GM12878 (cell line): ENCODE results near the gene MARS1. TPM values are rescaled to one million over a fixed set of nuclear protein-coding genes. Genes with fewer than 3 reads are reported as not detected.

Experiments
- ATAC-seq: fragments of 200-7000 bp; cut with Tn5 transposase; 3 replicates; pipeline ENCODE4 v1.9.1; 2020; ENCODE audit warnings: mild to moderate bottlenecking, moderate library complexity
- BruUV-seq: library from RNA; stranded (reverse); fragments of 400-500 nt; replicated peaks from 2 replicates; lab custom pipeline; 2021; lab: Mats Ljungman, UMichigan
- CTCF ChIA-PET: fragments of 300-600 bp; sonication (Branson Sonifier 250); formaldehyde crosslinking; extraction: SDS; loops from one replicate; lab custom pipeline; 2021; ENCODE audit warnings: inconsistent platforms; lab: Yijun Ruan, JAX
- POLR2A ChIA-PET: fragments of 350-600 bp; formaldehyde crosslinking; extraction: SDS; loops from one replicate; lab custom pipeline; 2021; ENCODE audit warnings: inconsistent platforms; lab: Charles Lee
- RAD21 ChIA-PET: fragments of 300-600 bp; sonication (Branson Sonifier 250); formaldehyde crosslinking; loops from one replicate; lab custom pipeline; 2023; ENCODE audit warnings: antibody characterized with exemption; ENCODE audit not compliant: unreplicated experiment; lab: Charles Lee
- SMC1A ChIA-PET: fragments of 300-600 bp; sonication (Branson Sonifier 250); formaldehyde crosslinking; loops from one replicate; lab custom pipeline; 2023; ENCODE audit not compliant: unreplicated experiment, uncharacterized antibody; lab: Charles Lee
- DNase-seq: peaks from one replicate; pipeline ENCODE4 v3.0.0-alpha.2; 2011; ENCODE audit warnings: low read depth, low spot score
- FAIRE-seq: peaks from 3 replicates; lab custom pipeline; 2011; peaks lifted over from hg19 to GRCh38; lab: Jason Lieb, UNC
- H2AFZ ChIP-seq: 2 replicates; pipeline ENCODE4 v1.6.0; 2011; ENCODE audit warnings: low read depth, low read length, control low read depth; ENCODE audit not compliant: control insufficient read depth
- H3K27ac ChIP-seq: 2 replicates; pipeline ENCODE4 v1.5.1; 2011; ENCODE audit warnings: control low read depth; ENCODE audit not compliant: control insufficient read depth, insufficient read depth
- H3K27me3 ChIP-seq, 2 experiments: replicated peaks in 1 of 2; 2 replicates each; pipeline versions ENCODE4 v1.6.0 to v1.6.1; 2011; ENCODE audit warnings: low read length in 1 of 2; ENCODE audit not compliant: control insufficient read depth in 2 of 2, insufficient read depth in 2 of 2
- H3K36me3 ChIP-seq, 2 experiments: 2 replicates each; pipeline ENCODE4 v1.5.1; 2011; ENCODE audit warnings: low read length in 1 of 2; ENCODE audit not compliant: control insufficient read depth in 2 of 2, insufficient read depth in 2 of 2
- H3K4me1 ChIP-seq: 2 replicates; pipeline ENCODE4 v1.6.1; 2011; ENCODE audit warnings: mild to moderate bottlenecking, low read length, moderate library complexity, mixed read lengths; ENCODE audit not compliant: control insufficient read depth, insufficient read depth
- H3K4me2 ChIP-seq: 2 replicates; pipeline ENCODE4 v1.6.0; 2011; ENCODE audit warnings: control low read depth; ENCODE audit not compliant: control insufficient read depth, insufficient read depth
- H3K4me3 ChIP-seq: fragments of 200-600 bp; sonication (generic); 2 replicates; pipeline ENCODE4 v1.5.1; 2016
- H3K79me2 ChIP-seq: 2 replicates; pipeline ENCODE4 v1.6.0; 2011; ENCODE audit warnings: low read length; ENCODE audit not compliant: control insufficient read depth, insufficient read depth
- H3K9ac ChIP-seq: 2 replicates; pipeline ENCODE4 v1.8.0; 2011; ENCODE audit warnings: low read length, control low read depth, mixed read lengths; ENCODE audit not compliant: control insufficient read depth, insufficient read depth
- H3K9me3 ChIP-seq: replicated peaks from 3 replicates; pipeline ENCODE4 v1.5.1; 2011; ENCODE audit warnings: mild to moderate bottlenecking, low read length; ENCODE audit not compliant: control insufficient read depth, insufficient read depth
- H4K20me1 ChIP-seq: 2 replicates; pipeline ENCODE4 v1.6.0; 2011; ENCODE audit not compliant: control insufficient read depth, insufficient read depth
- CHD4 ChIP-seq: fragments of 200-600 bp; sonication (generic); IDR thresholded peaks from 2 replicates; pipeline ENCODE4 v1.6.1; 2016; ENCODE audit warnings: mild to moderate bottlenecking
- CREB1 ChIP-seq: IDR thresholded peaks from 2 replicates; pipeline ENCODE4 v1.6.1; 2012; ENCODE audit warnings: low read depth, mild to moderate bottlenecking, inconsistent platforms
- KLF5 ChIP-seq: fragments of 450-650 bp; IDR thresholded peaks from 2 replicates; pipeline ENCODE4 v1.6.1; 2014; ENCODE audit warnings: mild to moderate bottlenecking; ENCODE audit not compliant: partially characterized antibody
- NR2C1 ChIP-seq: fragments of 450-650 bp; IDR thresholded peaks from 2 replicates; pipeline ENCODE4 v1.6.1; 2017; ENCODE audit warnings: antibody characterized with exemption, mild to moderate bottlenecking, moderate library complexity
- RELA ChIP-seq: fragments of 450-650 bp; IDR thresholded peaks from 2 replicates; pipeline ENCODE4 v1.8.0; 2014; ENCODE audit warnings: borderline replicate concordance; ENCODE audit not compliant: partially characterized antibody
- ZNF207 ChIP-seq: fragments of 450-650 bp; IDR thresholded peaks from 2 replicates; pipeline ENCODE4 v1.6.1; 2014; ENCODE audit warnings: antibody characterized with exemption, mild to moderate bottlenecking, borderline replicate concordance
- WGBS: methylation state at CpG from one replicate; pipeline ENCODE4 v1.1.6; 2016; ENCODE audit warnings: low lambda C conversion rate; ENCODE audit not compliant: insufficient replicate concordance, insufficient coverage; ENCODE audit errors: missing lambda C conversion rate; 5-methylcytosine and 5-hydroxymethylcytosine counted together
- in situ Hi-C: fragments of 300-500 bp; cut with MboI; formaldehyde crosslinking; loops from 9 replicates; pipeline ENCODE4 v1.14.3; 2018; ENCODE audit warnings: mixed read lengths
- intact Hi-C: fragments of 100-400 bp; cut with micrococcal nuclease; formaldehyde crosslinking; loops from one replicate; pipeline ENCODE4 v1.14.2; 2022; ENCODE audit not compliant: unreplicated experiment
- polyA plus RNA-seq, 11 experiments: library from polyadenylated mRNA; depleted of rRNA in 4 of 11; unstranded in 6 of 11; stranded (reverse) in 5 of 11; fragments of >200 nt; fragmentation: Nextera tagmentation in 4 of 11; fragmentation: Illumina TruSeq in 1 of 11; extraction: Ambion mirVana in 4 of 11; extraction: Trizol in 1 of 11; gene quantifications; 1 replicate in 1 of 11; 2 replicates in 10 of 11; pipeline versions ENCODE4 v1.2.1 to v1.2.3, GENCODE V29; 2011 to 2016; ENCODE audit warnings: inconsistent platforms in 2 of 11, missing spikeins in 2 of 11, low read depth in 1 of 11
- total RNA-seq, 4 experiments: library from RNA; depleted of rRNA in 3 of 4; stranded (reverse); fragments of >200 nt in 3 of 4; fragmentation: Illumina TruSeq in 1 of 4; extraction: Trizol in 1 of 4; gene quantifications; 2 replicates each; pipeline versions ENCODE4 v1.2.1 to v1.2.3, GENCODE V29; 2013 to 2021
- TF ChIP-seq, protein P1 (sequence below): fragments of 150-350 bp; IDR thresholded peaks from 2 replicates; pipeline ENCODE4 v1.6.1; 2016; ENCODE audit warnings: low read depth, low read length
- TF ChIP-seq, protein P2 (sequence below): fragments of 450-650 bp; IDR thresholded peaks from 2 replicates; pipeline ENCODE4 v1.6.1; 2018; ENCODE audit warnings: borderline replicate concordance, mild to moderate bottlenecking; ENCODE audit not compliant: partially characterized antibody
- TF ChIP-seq, protein P3 (sequence below): fragments of 450-650 bp; IDR thresholded peaks from 2 replicates; pipeline ENCODE4 v1.6.1; 2017; ENCODE audit warnings: antibody characterized with exemption, mild to moderate bottlenecking, moderate library complexity

Gene MARS1
- total and polyA plus RNA-seq, 10 of the 15 experiments (the other 5 are each of a cell fraction or from before 2014, with no cell fraction given), result 72.3 to 270 (median 153) TPM

DNA sequence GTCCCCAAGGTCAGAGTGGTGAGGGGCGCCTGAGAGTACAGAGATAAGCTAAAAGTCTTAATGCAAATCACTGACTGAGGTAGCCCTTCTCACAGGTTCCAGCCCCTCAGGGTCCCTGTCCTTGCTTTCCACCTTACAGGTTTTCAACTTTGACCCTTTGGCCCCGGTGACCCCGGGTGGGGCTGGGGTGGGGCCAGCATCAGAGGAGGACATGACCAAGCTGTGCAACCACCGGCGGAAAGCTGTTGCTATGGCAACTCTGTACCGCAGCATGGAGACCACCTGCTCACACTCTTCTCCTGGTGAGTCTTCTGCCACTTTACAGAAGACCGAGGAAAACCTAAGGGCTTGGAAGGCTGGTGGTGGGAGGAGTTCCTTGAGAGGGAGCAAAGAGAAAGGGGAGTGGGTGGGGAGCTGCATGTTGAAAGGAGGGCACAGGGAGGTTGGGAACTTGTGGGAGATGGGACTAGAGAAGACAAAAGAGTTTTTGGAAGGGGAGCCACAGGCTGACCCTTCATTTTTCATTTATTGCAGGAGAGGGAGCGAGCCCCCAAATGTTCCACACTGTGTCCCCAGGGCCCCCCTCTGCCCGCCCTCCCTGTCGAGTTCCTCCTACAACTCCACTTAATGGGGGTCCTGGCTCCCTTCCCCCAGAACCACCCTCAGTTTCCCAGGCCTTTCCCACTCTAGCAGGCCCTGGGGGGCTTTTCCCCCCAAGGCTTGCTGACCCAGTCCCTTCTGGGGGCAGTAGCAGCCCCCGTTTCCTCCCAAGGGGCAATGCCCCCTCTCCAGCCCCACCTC is 37.1 kb downstream of the MARS1 start:
- Histone ChIP-seq H3K27ac (no peak overlapping the region), H3K36me3 (peaks cover 15 to 18% of the 10 kb centered on the region in 2 experiments), H3K4me1 (peaks cover 29% of the 10 kb centered on the region), H3K4me2 (peak overlapping the region; percentile 96), H3K9me3 (no peaks in the 10 kb centered on the region), H4K20me1 (no peaks in the 10 kb centered on the region), H3K9ac (no peak overlapping the region), H3K4me3 (0 out of 2 replicates have a peak overlapping the region, but pooled peaks have one; percentile 99), H3K27me3 (no peaks in the 10 kb centered on the region), H2AFZ (no peak overlapping the region), H3K79me2 (peaks cover 26% of the 10 kb centered on the region)
- FAIRE-seq (no peak), ATAC-seq (no peak), DNase-seq (no peak)
- no TSS peak for BruUV-seq
- CTCF ChIA-PET, result interaction anchor here (0.6 to 2.6 kb wide), 9 partner anchors 9 to 407 kb away, joined by 3 to 16 read pairs (median 4); partner anchors contain the start of genes B4GALNT1 and GLI1
- WGBS, result 77% methylated on average over 11 of the region's 11 CpGs
- SMC1A ChIA-PET, result interaction anchor here (0.6 to 1.9 kb wide), 5 partner anchors 8 to 70 kb away, joined by 3 to 9 read pairs (median 3); partner anchors contain the start of gene INHBE
- POLR2A ChIA-PET, result interaction anchor here (0.6 to 2.2 kb wide), 7 partner anchors 21 to 249 kb away, joined by 3 to 11 read pairs (median 5); partner anchors contain the start of genes DCTN2 and MARS1
- in situ Hi-C loops (no loop called here), intact Hi-C loops (loop anchor here (5.0 kb wide), 2 partner anchors 48 to 63 kb away; partner anchors contain the start of gene ARHGAP9)
- RAD21 ChIA-PET, result interaction anchor here (1.2 to 2.1 kb wide), 6 partner anchors 22 to 66 kb away, joined by 3 to 11 read pairs (median 4); partner anchors contain the start of genes DCTN2 and GLI1
- TF ChIP-seq RELA (no peak), NR2C1 (0 out of 2 replicates have a peak, but pooled peaks have one; percentile 31), KLF5 (no peak), ZNF207 (no peak), CHD4 (no peak), CREB1 (no peak)
- TF ChIP-seq, protein P1, sequence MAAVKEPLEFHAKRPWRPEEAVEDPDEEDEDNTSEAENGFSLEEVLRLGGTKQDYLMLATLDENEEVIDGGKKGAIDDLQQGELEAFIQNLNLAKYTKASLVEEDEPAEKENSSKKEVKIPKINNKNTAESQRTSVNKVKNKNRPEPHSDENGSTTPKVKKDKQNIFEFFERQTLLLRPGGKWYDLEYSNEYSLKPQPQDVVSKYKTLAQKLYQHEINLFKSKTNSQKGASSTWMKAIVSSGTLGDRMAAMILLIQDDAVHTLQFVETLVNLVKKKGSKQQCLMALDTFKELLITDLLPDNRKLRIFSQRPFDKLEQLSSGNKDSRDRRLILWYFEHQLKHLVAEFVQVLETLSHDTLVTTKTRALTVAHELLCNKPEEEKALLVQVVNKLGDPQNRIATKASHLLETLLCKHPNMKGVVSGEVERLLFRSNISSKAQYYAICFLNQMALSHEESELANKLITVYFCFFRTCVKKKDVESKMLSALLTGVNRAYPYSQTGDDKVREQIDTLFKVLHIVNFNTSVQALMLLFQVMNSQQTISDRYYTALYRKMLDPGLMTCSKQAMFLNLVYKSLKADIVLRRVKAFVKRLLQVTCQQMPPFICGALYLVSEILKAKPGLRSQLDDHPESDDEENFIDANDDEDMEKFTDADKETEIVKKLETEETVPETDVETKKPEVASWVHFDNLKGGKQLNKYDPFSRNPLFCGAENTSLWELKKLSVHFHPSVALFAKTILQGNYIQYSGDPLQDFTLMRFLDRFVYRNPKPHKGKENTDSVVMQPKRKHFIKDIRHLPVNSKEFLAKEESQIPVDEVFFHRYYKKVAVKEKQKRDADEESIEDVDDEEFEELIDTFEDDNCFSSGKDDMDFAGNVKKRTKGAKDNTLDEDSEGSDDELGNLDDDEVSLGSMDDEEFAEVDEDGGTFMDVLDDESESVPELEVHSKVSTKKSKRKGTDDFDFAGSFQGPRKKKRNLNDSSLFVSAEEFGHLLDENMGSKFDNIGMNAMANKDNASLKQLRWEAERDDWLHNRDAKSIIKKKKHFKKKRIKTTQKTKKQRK, result no peak
- TF ChIP-seq, protein P2, sequence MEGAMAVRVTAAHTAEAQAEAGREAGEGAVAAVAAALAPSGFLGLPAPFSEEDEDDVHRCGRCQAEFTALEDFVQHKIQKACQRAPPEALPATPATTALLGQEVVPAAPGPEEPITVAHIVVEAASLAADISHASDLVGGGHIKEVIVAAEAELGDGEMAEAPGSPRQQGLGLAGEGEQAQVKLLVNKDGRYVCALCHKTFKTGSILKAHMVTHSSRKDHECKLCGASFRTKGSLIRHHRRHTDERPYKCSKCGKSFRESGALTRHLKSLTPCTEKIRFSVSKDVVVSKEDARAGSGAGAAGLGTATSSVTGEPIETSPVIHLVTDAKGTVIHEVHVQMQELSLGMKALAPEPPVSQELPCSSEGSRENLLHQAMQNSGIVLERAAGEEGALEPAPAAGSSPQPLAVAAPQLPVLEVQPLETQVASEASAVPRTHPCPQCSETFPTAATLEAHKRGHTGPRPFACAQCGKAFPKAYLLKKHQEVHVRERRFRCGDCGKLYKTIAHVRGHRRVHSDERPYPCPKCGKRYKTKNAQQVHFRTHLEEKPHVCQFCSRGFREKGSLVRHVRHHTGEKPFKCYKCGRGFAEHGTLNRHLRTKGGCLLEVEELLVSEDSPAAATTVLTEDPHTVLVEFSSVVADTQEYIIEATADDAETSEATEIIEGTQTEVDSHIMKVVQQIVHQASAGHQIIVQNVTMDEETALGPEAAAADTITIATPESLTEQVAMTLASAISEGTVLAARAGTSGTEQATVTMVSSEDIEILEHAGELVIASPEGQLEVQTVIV, result no peak
- TF ChIP-seq, protein P3, sequence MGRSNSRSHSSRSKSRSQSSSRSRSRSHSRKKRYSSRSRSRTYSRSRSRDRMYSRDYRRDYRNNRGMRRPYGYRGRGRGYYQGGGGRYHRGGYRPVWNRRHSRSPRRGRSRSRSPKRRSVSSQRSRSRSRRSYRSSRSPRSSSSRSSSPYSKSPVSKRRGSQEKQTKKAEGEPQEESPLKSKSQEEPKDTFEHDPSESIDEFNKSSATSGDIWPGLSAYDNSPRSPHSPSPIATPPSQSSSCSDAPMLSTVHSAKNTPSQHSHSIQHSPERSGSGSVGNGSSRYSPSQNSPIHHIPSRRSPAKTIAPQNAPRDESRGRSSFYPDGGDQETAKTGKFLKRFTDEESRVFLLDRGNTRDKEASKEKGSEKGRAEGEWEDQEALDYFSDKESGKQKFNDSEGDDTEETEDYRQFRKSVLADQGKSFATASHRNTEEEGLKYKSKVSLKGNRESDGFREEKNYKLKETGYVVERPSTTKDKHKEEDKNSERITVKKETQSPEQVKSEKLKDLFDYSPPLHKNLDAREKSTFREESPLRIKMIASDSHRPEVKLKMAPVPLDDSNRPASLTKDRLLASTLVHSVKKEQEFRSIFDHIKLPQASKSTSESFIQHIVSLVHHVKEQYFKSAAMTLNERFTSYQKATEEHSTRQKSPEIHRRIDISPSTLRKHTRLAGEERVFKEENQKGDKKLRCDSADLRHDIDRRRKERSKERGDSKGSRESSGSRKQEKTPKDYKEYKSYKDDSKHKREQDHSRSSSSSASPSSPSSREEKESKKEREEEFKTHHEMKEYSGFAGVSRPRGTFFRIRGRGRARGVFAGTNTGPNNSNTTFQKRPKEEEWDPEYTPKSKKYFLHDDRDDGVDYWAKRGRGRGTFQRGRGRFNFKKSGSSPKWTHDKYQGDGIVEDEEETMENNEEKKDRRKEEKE, result no peak
